Coronary artery (tissue), 2 donors: ENCODE measurements around the gene KRT40.

Experiments
- DNase-seq: peaks from one replicate; pipeline ENCODE4 v3.0.0-alpha.2; 2017; ENCODE audit warnings: low spot score
- H3K27ac ChIP-seq, 2 donors: fragments of 200-600 bp; sonication (generic); one replicate each; pipeline ENCODE4 v1.5.1; 2016 to 2019
- H3K4me3 ChIP-seq: fragments of 200-600 bp; sonication (generic); 2 replicates; pipeline ENCODE4 v1.5.1; 2016; ENCODE audit warnings: mild to moderate bottlenecking, moderate library complexity
- CTCF ChIP-seq: fragments of 200-600 bp; sonication (generic); IDR thresholded peaks from one replicate; pipeline ENCODE4 v1.5.1; 2019; ENCODE audit warnings: antibody characterized with exemption

Gene KRT40

GRCh38 chr17:40997361-40997760 lies 13.2 kb upstream of the KRT40 start:
- no peak for DNase-seq
- H3K4me3 ChIP-seq = no peak overlapping the region
- H3K27ac ChIP-seq = no peak overlapping the region
- no peak for TF ChIP-seq CTCF

- H3K27ac ChIP-seq = no peak overlapping the region
- H3K4me3 ChIP-seq = no peak overlapping the region
- no peak for TF ChIP-seq CTCF
- DNase-seq = no peak
These were observed 12.7 kb upstream of the KRT40 start for GRCh38 chr17:40996829-40997228.

GRCh38 chr17:40995116-40995515 lies 11.0 kb upstream of the KRT40 start:
- H3K4me3 ChIP-seq = no peak overlapping the region
- no peak overlapping the region for H3K27ac ChIP-seq
- no peak for DNase-seq
- TF ChIP-seq CTCF = no peak

GRCh38 chr17:40993839-40994238 lies 9.7 kb upstream of the KRT40 start, which contains the start of gene KRTAP3-3:
Gene KRTAP3-3, minus strand, starts transcription at chr17:40994164. Its CDS starts 67 bp downstream, at chr17:40994097.
- Histone ChIP-seq H3K4me3 (no peak within 1 kb of the TSS), H3K27ac (no peak within 1 kb of the TSS)
- DNase-seq = no peak
- TF ChIP-seq CTCF = no peak

GRCh38 chr17:40993084-40993483 lies 9.0 kb upstream of the KRT40 start:
- Histone ChIP-seq H3K27ac (no peak overlapping the region), H3K4me3 (no peak overlapping the region)
- no peak for TF ChIP-seq CTCF
- no peak for DNase-seq

GRCh38 chr17:40992666-40993065 lies 8.5 kb upstream of the KRT40 start:
- TF ChIP-seq CTCF = no peak
- no peak overlapping the region for H3K27ac ChIP-seq
- no peak overlapping the region for H3K4me3 ChIP-seq
- DNase-seq = no peak

- TF ChIP-seq CTCF = no peak
- Histone ChIP-seq H3K27ac (no peak overlapping the region), H3K4me3 (no peak overlapping the region)
- DNase-seq = no peak
These were observed 2.8 kb upstream of the KRT40 start for GRCh38 chr17:40986920-40987319.
